SK-N-MC (cell line): ENCODE results near the gene FNDC5.

ENCODE experiments used
- DNase-seq: peaks from one replicate; pipeline ENCODE4 v3.0.0-alpha.2; 2011; ENCODE audit warnings: low read depth, low spot score
- H3K27ac ChIP-seq: fragments of 200-600 bp; sonication (generic); 2 replicates; pipeline ENCODE4 v1.5.1; 2016; ENCODE audit warnings: mixed run types
- H3K36me3 ChIP-seq: fragments of 200-600 bp; sonication (generic); 2 replicates; pipeline ENCODE4 v1.6.1; 2017; ENCODE audit warnings: antibody characterized with exemption, low read length, mixed read lengths; ENCODE audit not compliant: insufficient read depth
- H3K4me3 ChIP-seq: fragments of 200-600 bp; sonication (generic); 2 replicates; pipeline ENCODE4 v1.5.1; 2016
- H3K9ac ChIP-seq: fragments of 200-600 bp; sonication (generic); 2 replicates; pipeline ENCODE4 v1.8.0; 2017; ENCODE audit warnings: mixed run types, mixed read lengths; ENCODE audit not compliant: insufficient read length
- H3K9me3 ChIP-seq: fragments of 200-600 bp; sonication (generic); 2 replicates; pipeline ENCODE4 v1.6.1; 2017; ENCODE audit warnings: low read depth, mild to moderate bottlenecking, antibody characterized with exemption, low read length, moderate library complexity, mixed read lengths
- EZH2 ChIP-seq: fragments of 200-600 bp; sonication (generic); IDR thresholded peaks from one replicate; pipeline ENCODE4 v1.6.1; 2017; ENCODE audit warnings: antibody characterized with exemption
- FOXP2 ChIP-seq: optimal IDR thresholded peaks from 2 replicates; pipeline ENCODE3; 2011; ENCODE audit warnings: mild to moderate bottlenecking, moderate library complexity; ENCODE audit not compliant: insufficient read depth; ENCODE audit errors: extremely low read length, control extremely low read depth
- POLR2AphosphoS5 ChIP-seq: IDR thresholded peaks from 2 replicates; pipeline ENCODE4 v1.6.1; 2012; ENCODE audit warnings: mild to moderate bottlenecking, low read depth, low read length, borderline replicate concordance

FNDC5 gene

GRCh38 chr1:32870615-32871363, at the start of gene FNDC5:
TSS of gene FNDC5 (minus strand) at chr1:32870912.
- Histone ChIP-seq H3K9ac (no peak within 1 kb of the TSS), H3K27ac (no peak within 1 kb of the TSS), H3K4me3 (peak within 1 kb of the TSS; percentile 58), H3K36me3 (no peaks in the 10 kb centered on the region), H3K9me3 (no peaks in the 10 kb centered on the region)
- TF ChIP-seq FOXP2 (no peak), POLR2AphosphoS5 (no peak), EZH2 (no peak)
- no peak for DNase-seq

DNA sequence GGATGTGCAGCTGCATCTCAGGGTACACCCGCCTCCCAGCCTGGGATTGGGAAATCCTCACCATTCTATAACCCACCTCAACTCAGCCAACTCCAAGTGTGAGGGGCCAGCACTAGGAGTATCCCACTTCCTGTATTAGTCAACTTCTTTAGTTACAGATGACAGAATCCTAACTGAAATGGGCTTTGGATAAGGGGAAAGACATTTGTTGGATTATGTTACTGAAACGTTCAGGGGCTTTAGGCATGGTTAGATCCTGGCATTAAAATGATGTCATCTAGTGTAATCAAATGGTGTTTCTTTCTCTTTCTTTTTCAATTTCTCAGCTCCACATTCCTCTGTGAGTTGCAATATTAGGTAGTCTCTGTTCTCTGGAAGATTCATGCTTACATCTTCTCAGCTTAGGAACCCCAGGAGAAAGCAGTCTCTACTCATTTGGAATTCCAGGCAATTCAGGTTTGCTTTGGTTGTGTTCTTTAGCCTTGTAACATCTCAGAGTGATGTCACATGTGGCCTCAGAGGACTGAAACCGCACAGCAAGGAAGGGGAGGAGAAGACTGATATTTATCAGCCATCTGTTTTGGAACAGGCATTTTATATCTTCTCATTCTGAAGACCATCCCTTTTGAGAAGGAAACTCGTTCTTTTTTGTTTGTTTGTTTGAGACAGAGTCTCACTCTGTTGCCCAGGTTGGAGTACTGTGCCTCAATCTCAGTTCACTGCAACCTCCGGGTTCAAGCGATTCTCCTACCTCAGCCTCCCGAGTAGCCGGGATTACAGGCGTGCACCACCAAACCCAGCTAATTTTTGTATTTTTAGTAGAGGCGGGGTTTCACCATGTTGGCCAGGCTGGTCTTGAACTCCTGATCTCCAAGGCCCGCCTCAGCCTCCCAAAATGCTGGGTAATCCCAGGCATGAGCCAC, 49.4 kb upstream of the FNDC5 start:
- no peaks in the 10 kb centered on the region for H3K9me3 ChIP-seq
- peak overlapping the region; percentile 28 for H3K9ac ChIP-seq
- no peaks in the 10 kb centered on the region for H3K36me3 ChIP-seq
- peak overlapping the region; percentile 72 for H3K27ac ChIP-seq
- TF ChIP-seq EZH2 (no peak), POLR2AphosphoS5 (no peak), FOXP2 (no peak)
- DNase-seq = peak; percentile 26
- peak overlapping the region; percentile 17; the same call in 1 of the 2 replicates for H3K4me3 ChIP-seq

DNA sequence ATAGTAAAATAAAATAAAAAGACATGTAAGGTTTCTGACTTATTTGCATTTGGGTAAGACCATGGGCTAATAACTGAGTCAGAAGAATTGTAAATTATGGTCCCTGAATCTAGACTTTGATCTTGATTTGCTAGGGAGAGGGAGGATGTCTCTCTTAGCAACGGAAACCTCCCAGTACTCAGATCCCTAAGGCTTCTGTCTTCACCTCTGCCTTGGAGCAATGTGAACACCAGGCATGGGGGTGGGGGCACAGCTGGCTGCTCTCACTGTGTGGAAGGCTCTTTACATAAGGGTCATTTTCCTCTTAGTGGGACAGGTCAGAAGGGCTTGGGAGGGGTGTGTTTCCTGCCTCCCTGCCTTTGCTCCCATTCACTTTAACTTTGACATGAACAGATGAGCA, 47.5 kb upstream of the FNDC5 start:
- Histone ChIP-seq H3K4me3 (no peak overlapping the region), H3K36me3 (no peaks in the 10 kb centered on the region), H3K9ac (no peak overlapping the region), H3K27ac (no peak overlapping the region), H3K9me3 (no peaks in the 10 kb centered on the region)
- no peak for DNase-seq
- TF ChIP-seq POLR2AphosphoS5 = no peak
- no peak for TF ChIP-seq EZH2
- no peak for TF ChIP-seq FOXP2

- H3K27ac ChIP-seq = no peak overlapping the region
- H3K4me3 ChIP-seq = no peak overlapping the region
- H3K9ac ChIP-seq = no peak overlapping the region
- H3K36me3 ChIP-seq = no peaks in the 10 kb centered on the region
- DNase-seq = no peak
- no peaks in the 10 kb centered on the region for H3K9me3 ChIP-seq
- TF ChIP-seq FOXP2 = no peak
- TF ChIP-seq POLR2AphosphoS5 = no peak
- no peak for TF ChIP-seq EZH2
Measured at GRCh38 chr1:32917521-32917920, 46.8 kb upstream of the FNDC5 start.

- Histone ChIP-seq H3K36me3 (no peaks in the 10 kb centered on the region), H3K27ac (no peak overlapping the region), H3K9me3 (no peaks in the 10 kb centered on the region), H3K4me3 (no peak overlapping the region), H3K9ac (no peak overlapping the region)
- DNase-seq = no peak
- TF ChIP-seq EZH2 = no peak
- TF ChIP-seq POLR2AphosphoS5 = no peak
- TF ChIP-seq FOXP2 = no peak
Measured at GRCh38 chr1:32915766-32916706, 45.3 kb upstream of the FNDC5 start.

- Histone ChIP-seq H3K9me3 (no peaks in the 10 kb centered on the region), H3K9ac (no peak overlapping the region), H3K4me3 (no peak overlapping the region), H3K36me3 (no peaks in the 10 kb centered on the region), H3K27ac (no peak overlapping the region)
- no peak for DNase-seq
- TF ChIP-seq EZH2 (no peak), FOXP2 (no peak), POLR2AphosphoS5 (no peak)
Measured at GRCh38 chr1:32910319-32910718, 39.6 kb upstream of the FNDC5 start.

GRCh38 chr1:32907435-32907834, 36.7 kb upstream of the FNDC5 start:
- no peaks in the 10 kb centered on the region for H3K9me3 ChIP-seq
- no peak for DNase-seq
- H3K4me3 ChIP-seq = no peak overlapping the region
- TF ChIP-seq EZH2 = no peak
- TF ChIP-seq FOXP2 = no peak
- TF ChIP-seq POLR2AphosphoS5 = no peak
- H3K36me3 ChIP-seq = no peaks in the 10 kb centered on the region
- H3K9ac ChIP-seq = no peak overlapping the region
- no peak overlapping the region for H3K27ac ChIP-seq
